Glomerular visceral epithelial cell (primary cell): ENCODE data around the gene TNFAIP8L3.
"Not testable (repeated sequence)": the region's sequence is repeated elsewhere in the genome, so short reads cannot be mapped to it uniquely, and the experiment has no call there.

Experiments used
- DNase-seq: peaks from one replicate; pipeline ENCODE4 v3.0.0-alpha.2; 2016; ENCODE audit errors: extremely low spot score

The TNFAIP8L3 gene

DNA sequence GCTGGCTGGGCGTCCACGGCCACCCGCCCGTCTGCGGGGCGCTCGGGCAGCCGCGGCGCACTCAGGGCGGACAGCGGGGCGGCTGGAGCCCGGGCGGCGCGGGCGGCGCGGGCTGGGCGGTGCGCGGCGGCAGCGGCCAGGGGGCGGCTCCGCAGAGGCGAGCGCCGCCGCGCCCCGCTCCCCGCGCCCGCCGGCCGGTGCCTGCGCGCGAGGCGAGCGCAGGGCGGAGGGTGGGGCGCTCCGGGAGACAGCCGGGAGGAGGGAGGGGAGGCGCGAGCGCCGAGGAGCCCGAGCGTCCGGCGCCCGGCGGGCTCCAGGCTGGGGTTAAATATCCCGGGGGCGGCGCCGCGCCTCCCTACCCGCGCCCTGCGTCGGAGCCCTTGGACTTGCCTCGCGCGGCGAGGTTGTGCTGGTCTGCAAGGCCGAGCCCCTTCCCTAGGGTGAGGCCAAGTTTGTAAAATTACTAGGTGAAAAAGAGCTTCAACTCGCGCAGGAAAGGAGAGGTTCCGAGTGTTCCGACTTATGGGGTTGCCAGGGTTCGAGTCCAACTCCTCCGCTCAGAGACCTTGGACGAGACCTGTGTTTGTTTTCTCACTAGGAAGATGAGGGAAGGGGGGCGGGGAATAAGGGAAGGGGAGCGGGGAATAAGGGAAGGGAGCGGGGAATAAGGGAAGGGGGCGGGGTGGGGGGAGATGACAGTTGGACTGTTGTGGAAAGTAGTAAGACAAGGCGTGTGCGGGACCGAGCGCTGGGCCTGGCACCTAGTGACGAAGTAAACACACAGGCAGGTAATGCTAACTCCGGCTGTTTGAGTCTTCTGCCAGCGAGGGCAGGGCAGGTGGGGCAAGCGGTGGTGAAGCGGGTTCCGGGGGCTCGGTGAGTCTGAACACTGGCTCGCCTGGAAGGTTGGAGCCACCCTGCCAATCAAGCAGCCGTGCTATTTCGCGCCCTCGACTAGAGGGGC is at the start of gene TNFAIP8L3:
Gene TNFAIP8L3, minus strand, starts transcription at position 301 of the 964 bp plus-strand sequence. CDS start 311 bp downstream, outside the sequence.
- DNase-seq, result no peak

DNA sequence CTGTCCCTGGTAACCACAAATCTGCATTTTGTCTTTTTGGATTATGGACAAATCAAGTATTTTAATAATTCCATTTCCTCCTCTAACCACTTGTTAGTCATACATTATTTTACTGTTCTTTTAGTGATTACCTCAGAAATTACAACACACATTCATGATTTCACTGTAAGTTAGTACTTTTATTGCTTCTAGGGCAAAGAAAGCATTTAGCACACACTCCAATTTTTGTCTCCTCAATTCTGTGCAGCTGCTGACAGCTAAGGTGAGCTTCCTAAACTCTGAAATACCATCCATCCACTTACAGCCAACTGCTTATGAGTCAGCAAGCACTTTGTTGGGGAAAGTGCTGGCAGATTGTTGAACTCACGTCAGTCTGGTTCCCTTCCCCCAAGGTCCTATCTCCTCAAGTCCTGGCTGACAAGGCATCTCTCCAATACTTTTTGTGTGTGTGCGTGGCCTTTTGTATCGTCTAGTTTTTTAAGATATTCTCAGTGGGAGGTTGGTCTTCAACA is 49.4 kb upstream of the TNFAIP8L3 start:
- peak; percentile 40 for DNase-seq

DNA sequence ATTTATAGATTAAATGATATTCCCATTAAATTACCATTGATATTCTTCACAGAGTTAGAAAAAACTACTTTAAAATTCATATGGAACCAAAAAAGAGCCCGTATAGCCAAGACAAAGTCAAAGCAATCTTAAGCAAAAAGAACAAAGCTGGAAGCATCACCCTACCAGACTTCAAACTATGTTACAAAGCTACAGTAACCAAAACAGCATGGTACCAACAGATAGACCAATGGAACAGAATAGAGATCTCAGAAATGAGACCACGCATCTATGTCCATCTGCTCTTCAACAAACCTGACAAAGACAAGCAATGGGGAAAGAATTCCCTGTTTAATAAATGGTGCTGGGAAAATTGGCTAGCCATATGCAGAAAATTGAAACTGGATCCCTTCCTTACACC is 45.6 kb upstream of the TNFAIP8L3 start:
- not testable (repeated sequence) for DNase-seq

DNA sequence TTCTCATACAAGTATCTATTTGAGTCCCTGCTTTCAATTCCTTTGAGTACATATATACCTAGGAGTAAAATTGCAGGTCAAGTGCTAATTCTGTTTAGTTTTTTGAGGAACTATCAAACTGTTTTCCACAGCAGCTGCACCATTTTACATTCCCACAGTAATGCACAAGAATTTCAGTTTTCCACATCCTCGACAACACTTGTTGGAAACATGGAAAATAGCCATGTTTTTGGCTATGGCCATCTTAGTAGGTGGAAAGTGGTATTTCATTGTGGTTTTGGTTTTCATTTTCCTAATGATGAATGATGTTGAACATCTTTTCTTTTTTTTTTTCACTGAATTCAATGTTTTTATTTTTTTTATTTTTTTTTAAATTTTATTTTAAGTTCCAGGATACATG is 44.4 kb upstream of the TNFAIP8L3 start:
- DNase-seq, result no peak

DNA sequence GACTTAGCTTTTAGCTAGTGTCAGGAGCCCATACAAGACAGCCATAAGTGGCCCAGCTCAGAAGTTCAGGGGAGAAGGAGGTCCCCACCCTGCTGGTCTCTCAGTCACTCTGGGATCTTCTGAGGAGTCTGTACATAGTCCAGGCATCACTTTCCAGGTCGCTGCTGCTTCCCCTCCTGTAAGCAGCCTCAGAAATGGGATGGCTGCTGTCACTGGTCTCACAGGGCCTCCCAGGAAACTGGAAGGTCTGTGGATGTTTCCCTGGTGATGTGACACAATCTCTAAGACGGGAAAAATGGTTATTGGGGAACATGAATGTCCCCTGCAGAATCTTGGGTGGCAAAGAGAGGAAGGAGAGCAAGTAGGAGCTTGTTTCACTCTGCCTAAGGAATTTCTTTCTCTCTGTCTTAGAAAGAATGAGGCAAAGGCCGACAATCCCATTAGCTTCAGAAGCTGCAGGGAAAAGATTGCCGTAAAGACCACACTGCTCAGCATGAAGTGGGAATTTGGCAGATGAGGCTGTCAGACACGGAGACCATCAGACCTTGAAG is 43.2 kb upstream of the TNFAIP8L3 start:
- DNase-seq, result no peak

DNA sequence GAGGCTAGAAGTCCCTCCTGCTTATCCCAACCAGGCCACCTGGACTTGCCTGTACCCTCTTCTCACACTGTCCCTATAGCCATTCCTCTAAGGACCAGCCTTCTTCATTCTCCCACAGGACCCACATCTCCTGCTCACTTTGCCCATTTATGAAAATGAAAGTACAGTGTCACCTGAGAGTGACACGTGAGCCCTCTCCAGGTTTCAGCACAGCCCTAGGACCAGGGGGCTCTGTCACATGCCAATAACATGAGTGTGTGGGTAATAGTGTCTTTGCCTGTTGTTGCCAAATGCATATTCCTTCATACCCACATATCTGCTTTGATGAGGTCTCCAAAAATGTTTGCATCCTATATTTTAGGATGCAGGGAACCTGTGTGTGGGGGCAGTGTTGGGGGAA is 42.3 kb upstream of the TNFAIP8L3 start:
- no peak for DNase-seq

DNA sequence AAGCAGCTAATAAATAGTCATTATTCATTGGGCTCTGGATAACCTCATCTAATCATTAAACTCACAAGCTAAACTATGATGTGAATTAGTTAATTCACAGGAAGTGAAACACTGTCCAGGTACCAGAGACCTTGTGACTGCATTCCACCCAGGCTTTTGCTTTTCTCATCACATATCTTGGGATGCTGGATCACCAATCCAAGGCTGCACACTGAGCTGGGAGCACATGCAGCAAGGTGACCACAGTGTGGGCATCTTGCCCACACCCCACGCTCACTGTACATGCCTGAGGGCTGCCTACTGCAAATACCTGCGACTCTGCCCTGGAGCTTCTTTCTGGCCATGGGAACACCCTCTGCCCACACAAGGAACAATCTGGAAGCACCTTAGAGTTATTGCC is 40.6 kb upstream of the TNFAIP8L3 start:
- peak; percentile 54 for DNase-seq

DNA sequence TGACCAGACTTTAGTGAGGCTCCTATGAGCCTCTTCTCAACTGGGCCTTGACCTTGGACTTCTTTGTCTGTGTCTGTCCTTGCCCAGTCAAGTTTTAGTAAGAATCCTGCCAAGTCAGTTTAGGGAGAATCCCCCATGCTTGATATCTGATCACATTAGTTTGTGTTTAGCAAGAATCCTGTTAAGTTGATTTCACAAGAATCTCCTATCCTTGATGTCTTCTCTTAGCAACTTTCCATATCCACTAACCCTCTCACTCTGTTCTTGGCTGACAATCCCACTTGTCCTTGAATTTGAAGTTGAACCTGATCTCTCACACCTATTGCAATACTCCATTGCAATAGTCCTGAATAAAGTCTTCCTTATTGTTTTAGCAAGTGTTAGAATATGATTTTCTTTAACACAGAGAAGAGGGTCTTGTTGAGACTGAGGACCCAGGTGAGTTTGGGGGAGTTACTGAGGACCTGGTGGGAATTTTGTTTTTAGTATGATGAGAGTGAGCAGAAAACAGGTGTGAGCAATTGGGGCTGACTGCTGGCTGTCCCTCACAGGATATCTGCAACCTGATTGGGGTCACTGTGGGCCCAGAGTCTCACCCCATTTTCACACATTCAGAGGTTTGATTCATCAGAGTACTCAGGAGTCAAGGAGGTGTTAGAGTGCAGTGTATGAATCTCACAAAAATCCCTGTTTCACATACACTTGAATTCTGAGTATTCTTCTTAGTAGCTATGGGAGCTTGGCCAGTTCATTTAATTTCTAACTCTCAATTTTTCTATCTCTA is 39.9 kb upstream of the TNFAIP8L3 start:
- no peak for DNase-seq

DNA sequence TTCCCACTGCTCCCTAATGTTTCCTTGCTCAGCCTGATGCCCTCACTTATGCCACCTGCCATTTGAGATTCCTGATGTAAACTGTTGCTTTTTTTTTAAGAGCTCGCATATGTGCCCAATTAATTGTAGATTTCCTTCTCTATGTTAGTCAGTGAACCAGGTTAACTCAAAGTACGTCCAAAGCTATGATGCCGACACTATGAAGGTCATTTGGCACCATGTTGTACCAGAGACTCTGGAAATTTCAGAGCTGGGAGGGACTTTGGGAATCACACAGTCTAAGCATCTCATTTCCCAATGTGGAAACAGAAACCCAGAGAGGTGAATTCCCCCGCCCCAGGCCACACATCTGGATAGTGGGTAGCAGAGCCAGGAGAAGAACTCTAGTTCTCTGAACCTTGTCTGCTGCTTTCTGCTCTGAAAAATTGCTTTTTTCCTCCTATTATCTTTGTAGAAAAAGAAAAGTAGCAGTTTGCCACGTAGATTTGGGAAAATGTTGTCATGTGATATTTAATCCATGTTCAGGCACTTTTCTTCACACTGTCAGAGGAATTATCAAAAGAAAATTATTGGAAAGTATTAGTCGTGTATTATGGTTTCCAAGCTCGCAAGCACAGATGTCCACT is 38.5 kb upstream of the TNFAIP8L3 start:
- no peak for DNase-seq

DNA sequence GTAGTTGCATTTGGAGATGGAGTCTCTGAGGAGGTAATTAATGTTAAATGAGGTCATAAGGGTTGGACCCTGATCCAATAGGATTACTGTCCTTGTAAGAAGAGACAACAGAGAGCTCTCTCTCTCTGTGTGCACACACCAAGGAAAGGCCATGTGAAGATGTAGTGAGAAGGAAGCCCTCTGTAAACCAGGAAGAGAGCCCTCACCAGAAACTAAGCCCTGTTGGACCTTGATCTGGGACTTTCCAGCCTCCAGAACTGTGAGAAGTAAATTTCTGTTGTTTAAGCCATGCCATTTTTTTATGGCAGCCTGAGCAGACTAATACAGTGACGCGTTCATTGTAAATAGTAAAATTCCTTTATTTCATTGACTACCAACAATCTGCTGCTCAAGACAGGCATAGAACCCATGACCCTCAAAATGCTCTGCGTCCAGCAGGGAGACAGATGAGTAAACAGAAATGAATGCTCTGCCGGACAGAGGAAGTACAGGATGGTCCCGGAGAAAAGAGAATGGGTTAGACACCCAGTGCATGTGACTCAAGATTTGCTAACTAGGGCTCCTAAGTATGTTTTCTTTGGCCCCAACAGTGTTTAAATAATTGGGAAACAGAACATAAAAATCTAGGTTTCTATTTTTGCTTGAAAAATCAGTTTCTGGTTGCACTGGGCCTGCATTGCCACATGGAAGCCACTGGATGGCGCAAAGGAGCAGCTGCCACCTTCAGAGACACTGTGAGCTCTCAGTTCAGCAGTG is 37.9 kb upstream of the TNFAIP8L3 start:
- peak; percentile 74 for DNase-seq

DNA sequence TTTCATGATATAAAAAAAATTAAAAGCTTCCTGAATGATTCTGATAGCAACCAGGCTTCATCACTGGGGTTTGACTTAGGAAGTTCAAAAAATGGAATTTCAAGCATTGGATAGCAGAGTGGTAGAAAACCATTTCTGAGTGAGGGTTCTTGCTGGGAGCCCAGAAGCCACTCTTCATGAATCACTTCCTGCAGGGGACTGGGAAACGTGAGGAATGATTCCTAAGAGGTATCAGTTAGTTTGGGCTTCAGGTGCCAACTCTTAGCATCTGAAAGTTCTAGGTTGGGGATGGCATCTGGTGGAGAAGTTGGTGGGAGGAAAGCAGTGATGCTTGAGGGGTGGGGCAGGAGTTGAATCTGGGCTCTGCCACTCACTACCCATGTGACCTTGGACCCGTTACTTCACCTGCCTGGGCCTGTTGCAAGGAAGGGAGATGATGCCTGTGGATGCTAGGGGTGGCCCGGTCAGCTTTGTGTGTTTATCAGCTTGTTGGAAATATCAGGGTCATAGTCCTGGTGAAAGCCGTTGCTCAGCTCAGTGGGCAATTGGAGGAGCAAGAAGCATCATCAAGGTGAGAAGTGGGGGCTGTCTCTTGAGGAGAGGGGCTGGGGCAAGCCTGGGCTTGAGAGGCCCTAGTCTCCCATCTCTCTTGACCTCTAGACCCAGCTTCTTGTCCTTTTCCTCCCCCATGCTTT is 37.0 kb upstream of the TNFAIP8L3 start:
- no peak for DNase-seq

DNA sequence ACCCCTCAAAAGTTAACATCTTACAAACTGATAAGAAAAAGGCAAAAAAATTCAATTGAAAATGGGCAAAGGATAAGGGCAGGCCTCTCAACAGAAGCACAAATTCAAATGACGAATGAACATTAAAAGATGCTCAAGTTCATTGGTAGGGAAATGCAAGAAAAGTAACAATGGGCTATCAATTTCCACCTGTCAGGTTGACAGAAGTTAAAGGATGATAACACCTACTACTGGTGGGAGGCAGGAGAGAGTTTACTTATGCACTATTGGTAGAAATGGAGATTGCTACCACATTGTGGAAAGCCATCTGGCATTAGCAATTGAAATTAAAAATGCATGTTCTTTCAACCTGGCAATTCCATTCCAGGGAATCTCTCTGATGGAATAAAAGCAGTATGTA is 35.6 kb upstream of the TNFAIP8L3 start:
- DNase-seq, result no peak

DNA sequence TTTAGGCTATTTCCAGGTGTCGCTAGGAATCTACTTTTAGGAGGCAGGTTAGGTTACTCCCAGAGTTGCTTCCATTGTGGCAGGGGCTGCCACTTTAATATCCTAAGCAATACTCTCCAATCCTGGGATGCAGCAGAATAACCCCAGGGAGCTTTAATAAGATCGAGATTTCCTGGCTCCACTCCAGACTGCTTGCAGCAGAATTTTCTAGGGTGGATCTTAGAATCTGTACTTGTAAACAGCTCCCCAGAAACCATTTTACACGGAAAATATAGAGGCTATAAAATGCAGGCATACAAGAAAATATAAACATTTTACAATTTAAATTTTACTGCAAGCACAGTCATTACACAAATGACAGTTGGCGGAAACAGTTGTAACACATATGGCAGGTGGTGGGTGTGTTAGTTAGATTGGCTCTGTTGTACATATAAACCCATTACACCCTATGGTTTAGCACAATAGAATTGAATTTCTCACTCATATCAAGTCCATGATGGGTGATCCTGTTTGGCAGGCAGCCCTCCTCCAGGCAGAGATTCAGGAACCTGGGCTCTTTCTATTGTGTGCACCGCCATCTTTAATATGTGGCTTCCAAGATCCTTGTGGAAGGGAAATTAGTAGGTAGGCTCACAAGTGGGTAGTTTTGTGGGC is 35.0 kb upstream of the TNFAIP8L3 start:
- no peak for DNase-seq

DNA sequence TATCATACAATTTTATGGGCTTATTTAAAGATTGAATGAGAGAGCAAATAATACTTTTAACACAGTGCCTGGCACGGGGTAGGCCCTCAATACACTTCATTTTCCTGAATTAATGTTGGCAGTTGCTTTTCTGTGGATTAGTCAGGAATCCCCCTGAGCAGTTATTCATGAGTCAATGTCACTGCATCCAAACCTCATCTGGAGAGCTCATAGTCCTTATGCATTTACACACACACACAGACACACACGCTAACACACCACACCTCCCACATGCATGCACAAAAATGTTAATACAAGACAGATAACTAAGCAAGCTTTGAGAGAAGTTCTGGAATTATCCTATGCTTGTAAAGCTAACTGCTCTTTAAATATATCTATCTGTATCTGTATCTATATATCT is 34.0 kb upstream of the TNFAIP8L3 start:
- no peak for DNase-seq

DNA sequence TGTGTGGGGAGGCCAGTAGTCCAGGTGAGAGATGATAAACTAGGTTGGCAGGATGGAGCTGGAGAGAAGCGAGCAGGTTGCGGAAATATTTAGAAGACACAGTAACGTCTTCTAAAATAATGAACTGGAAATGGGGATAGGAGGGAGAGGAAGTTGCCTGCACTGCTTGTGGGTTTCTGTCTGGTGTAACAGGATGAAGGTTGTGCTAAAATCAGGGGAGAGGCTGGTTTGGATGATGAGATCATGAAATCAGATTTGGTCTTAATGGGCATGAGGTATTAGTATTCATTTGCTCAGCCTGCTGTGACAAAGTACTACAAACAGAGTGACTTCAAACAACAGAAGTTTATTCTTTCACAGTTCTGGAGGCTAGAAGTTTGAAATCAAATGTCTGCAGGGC is 32.1 kb upstream of the TNFAIP8L3 start:
- DNase-seq, result no peak

DNA sequence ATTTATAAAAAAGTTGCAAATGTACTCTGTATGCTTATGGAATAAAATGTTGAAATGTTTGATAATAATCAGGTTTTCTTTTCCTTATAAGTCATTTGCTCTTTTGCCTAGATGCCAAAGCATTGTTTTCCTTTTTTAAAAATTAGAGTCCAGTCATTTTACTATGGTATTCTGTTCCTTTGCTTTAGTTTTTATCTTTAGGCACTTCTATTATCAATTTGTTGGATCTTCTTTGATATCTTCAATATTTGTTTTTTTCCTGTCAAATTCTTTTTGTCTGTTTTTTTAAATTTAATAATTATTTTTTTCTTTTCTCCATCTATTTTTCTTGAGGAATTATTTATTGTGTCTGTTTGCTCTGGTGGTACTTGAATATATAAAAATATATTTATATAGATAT is 28.3 kb upstream of the TNFAIP8L3 start:
- not testable (repeated sequence) for DNase-seq

DNA sequence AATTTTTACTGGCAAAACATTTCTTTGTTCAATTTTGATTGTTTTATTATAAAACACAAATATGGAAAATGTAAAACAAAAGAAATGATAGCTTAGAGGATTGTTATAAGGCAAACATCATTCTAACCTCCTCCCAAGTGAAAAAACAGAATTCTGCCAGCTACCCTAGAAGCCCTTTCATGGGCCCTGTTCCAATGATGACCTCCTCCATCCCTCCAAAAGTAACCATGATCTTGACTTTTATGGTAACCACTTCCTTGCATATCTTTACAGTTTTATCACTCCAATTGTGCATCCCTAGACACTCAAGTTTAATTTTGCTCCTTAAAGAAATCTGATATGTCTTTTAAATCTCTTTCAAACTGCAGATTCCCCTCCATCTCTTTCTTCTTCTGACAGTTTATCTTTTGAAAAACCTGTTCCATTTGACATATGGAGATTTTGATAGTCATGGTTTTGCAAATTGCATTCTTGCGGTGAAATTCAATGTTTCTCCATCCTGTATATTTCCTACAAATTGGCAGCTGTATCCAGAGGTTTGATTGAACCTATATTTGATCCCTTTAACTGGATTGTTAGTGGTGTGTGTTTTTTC is 27.0 kb upstream of the TNFAIP8L3 start:
- no peak for DNase-seq

DNA sequence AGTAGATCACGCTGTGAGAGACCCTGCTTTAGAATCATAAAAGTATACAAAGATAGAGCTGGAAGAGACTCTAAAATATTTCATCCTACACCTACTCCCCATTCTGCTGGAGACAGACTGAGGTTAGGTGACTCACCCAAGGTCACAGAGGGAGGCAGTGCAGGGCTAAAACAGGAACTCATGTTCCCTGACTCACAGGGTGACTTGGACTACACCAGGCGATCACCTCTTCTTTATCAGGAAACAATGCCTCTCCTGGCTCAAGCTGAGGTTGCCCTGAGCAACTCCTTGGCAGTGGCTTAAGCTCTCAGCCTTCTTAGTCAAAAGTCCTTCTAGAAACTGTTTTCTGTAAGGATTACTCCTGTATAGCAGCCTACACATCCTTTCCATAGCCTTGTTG is 26.4 kb upstream of the TNFAIP8L3 start:
- DNase-seq, result peak; percentile 83

DNA sequence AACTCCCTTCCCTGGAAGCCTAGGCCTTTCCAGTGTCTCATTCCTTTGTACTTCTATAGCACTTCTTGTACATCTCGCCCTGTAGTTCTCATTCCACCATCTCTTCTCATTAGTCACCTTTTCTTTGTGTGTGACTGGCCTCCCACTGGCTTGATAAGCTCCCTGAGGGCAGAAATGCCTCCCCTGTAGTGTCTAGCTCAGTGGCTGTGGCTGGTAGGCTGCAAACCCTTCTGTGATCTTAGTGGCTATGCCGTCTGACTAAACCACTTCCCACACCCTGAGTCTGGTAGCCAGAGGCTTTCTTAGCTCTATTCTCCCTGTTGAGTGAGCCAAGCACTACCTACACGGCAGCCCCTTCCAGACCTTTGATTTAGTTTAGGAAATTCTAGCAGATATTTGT is 24.4 kb upstream of the TNFAIP8L3 start:
- DNase-seq, result no peak
